HUDEP-2 (cell line): ENCODE data around the gene DDX51.
"Not testable (repeated sequence)": the region's sequence is repeated elsewhere in the genome, so short reads cannot be mapped to it uniquely, and the experiment has no call there.

ENCODE experiments used
- DNase-seq, 76 experiments: peaks; one replicate each; lab custom pipeline; 2025; ENCODE audit not compliant: unreplicated experiment in 76 of 76; lab: John Stamatoyannopoulos, UW

DDX51 gene

DNA sequence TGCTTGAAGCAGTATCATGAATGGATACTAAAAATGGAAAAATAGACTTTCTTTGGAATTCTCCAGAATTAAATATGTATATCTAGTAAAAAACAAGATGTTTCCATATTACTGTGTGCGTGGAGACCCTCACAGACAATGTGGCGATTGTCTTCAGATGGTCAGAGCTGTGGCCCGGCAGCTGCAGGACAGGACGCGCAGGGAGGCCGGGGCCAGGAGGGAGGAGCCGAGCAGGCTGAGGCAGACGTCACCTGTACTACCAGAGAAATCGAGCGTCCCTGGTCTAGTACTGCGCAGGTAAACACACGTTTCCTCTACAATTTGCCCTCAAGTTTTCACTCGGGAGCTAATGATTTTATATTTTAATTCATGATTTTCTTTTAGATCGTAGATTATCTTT lies 22.8 kb downstream of the DDX51 start:
- no peak for DNase-seq

DNA sequence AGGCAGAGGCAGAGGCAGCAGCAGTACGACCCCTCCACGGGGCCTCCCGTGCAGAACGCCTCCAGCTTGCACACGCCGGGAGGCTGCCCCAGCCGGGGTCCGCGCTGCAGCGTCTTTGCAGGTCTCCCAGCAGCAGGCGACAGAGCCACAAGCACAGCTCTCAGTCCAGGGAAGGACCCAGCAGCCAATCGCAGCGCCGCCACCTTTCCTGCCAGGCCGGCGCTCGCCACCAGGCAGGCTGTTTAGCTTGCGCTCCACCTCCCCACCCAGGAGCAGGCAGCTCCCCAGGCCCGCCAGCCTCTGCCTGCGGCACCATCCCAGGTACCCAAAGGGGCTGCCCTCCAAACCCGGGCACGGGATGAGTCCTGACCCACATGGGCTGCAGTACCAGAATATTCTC lies 25.2 kb downstream of the DDX51 start:
- DNase-seq: no peak

DNA sequence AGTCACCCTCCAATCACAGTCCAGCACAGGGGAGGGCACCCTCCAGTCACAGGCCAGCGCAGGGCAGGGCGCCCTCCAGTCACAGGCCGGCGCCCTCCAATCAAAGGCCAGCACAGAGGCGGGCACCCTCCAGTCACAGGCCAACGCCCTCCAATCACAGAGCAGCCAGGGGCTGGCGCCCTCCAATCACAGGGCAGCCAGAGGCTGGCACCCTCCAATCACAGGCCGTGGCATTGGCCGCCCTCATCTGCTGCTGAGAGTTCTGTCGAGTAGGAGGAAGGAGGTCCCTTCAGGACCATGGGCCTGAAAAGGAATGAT lies 26.6 kb downstream of the DDX51 start:
- DNase-seq: no peak

DNA sequence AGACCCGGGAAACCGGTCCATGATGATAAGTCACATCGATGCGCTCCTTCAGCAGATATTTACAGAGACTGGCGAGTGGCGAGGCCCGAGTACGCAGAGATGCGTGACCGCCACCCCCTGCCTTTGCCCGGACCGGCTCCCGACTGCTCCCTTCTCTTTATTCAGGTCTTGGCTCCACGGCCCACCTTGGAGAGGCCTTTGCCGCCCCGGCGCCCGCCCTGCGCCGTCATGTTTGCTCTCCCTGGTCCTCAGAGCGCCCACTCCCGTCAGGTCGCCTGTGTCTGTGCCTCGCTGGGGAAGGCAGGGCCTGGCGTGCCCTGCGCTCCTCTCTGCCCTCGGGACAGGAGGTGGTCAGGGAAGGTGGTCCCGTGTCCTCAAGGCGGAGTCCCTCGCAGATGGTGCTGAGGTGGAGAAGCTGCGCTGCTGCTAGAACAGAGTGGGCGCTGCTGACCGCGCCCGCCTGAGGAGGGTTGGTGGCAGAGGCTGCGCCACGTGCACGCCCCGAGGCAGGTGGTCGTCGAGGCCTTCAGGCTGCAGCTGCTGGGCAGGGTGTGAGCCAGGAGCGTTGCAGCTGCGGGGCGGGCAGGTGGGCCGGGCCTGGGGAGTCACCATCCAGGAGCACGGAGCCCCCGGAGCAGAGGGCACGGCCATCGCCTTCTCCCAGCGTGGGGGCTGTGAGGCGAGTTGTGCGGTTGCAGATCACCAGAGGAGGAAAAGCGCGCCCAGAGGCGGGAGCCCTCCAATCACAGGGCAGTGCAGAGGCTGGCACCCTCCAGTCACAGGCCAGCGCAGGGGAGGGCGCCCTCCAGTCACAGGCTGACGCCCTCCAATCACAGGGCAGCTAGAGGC lies 27.2 kb downstream of the DDX51 start:
- DNase-seq: no peak

DNA sequence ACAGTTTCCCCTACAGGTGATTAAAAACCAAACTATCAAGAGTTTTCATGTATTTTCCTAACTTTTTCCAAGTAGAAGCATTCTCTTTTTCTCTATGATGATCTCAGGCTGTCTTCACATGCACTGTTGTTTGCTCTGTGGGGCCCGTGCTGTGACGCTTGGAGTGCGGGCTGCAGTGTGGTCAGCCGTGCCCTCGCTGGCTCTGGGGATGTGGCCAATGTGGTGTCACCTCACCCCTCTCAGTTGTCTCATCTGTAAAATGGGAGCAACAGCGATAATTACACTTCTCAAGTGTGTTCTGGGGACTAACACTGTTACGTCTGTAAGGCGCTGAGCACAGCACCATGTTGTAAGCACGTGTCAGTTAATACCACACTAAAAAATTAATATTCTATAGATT lies 28.6 kb downstream of the DDX51 start:
- DNase-seq: no peak

DNA sequence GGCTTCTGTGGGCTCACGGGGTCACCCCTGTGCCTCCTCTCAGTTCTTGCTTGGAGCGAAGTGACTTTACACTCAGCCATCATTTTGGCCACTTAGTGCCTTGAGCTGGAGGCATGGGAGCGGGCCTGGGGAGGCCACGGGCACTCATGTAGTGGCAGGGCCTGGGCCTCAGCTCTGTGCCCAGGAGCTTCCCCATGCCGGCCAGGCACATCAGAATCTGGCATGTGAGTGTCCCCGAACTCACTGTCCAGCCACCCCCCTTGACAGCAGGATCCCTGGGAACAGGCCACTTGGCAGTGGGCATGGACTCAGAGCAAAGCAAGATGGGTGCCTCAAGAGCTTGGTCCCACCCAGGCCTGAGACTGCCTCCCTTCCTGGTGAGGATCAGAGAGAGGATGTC lies 29.5 kb downstream of the DDX51 start:
- no peak for DNase-seq

DNA sequence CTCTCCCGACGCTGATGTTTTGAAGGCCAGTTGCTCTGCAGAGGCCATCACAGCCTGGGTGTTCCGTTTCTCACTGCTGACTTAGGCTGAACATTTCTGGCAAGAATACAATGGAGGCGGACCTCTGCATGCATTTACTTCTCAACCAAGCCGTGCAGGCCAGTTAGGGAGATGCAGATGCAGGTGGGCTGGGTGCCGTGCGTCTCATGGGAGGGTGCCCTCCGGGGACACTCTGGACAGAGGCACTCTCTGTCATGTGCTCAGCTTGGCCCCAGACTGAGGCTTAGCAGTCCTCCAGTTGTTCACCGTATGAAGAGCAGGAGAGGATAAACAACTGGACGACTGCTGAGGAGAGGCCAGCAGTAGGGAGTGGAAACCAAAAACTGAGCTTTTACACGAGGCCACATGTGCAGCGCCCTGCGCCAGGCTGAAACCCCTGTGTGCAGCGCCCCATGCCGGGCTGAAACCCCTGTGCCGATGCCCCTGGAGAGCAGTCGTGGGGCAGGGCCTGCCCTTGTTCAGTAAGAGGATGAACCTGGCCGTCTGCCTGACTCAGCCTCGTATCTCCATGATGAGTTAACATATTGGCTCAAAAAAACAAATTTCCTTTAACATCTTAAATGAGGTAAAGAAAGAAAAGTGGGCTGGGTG lies 32.3 kb downstream of the DDX51 start:
- DNase-seq: no peak

DNA sequence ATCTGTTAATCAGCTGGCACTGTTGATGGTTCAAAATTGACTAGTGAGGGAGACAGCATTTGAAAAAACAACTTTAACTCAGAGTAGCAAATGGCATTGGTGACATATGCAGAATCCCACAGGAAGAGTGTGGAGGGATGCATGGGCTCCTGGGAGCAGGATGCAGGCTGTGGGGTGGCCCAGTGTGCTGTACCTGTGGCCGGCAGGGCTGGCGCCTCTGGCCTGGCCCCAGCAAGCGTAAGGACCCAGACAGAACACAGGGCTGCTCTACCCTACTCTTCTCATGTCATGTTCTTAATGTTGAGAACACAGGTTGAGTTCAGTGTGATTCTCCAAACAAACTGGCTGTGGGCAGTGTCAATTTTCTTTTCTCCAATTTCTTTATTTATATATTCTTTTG lies 33.4 kb downstream of the DDX51 start:
- no peak for DNase-seq

DNA sequence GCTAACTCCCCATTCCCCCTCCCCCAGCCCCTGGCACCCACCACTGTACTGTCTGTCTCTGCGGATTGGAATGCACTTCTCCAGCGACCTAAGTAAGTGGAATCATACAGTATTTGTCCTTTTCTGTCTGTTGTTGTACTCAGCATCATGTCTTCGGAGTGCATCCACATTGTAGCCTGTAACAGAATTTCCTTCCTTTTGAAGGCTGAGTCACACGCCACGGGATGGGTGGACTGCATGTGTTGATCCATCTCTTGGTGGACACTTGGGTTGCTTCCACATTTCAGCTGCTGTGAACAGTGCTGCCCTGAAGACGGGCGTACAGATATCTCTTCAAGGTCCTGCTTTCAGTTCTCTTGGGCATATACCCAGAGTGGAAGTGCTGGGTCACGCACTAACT lies 34.4 kb downstream of the DDX51 start:
- DNase-seq: no peak

DNA sequence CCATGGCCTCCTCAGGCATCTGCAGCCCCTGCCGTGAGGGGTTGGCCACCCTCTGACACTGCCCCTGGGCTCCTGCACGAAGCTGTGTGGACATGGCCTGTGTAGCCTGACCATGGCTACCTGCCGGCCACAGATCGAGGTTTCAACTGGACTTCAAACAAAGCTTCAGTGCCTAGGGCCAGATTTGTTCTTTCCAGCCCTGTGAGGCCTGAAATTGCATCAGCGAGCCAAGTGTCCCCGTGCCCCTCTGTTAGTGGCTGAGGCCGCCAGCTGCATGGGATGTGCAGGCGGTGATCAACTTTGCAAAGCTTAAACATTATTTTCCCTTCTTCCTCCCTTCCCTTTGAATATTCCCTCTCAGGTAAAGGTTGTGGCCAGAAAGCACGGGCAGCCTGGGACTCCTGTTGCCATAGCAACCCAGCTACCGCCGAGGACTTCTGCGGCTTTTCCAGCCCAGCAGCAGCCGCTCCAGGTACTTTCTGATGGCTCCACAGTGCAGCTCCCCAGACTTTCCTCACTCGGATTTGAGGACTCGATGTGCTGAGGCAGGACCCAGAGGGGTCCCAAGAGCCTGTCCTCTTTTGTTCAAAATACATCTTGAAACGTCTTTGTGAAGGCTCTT lies 35.8 kb downstream of the DDX51 start:
- DNase-seq: no peak

DNA sequence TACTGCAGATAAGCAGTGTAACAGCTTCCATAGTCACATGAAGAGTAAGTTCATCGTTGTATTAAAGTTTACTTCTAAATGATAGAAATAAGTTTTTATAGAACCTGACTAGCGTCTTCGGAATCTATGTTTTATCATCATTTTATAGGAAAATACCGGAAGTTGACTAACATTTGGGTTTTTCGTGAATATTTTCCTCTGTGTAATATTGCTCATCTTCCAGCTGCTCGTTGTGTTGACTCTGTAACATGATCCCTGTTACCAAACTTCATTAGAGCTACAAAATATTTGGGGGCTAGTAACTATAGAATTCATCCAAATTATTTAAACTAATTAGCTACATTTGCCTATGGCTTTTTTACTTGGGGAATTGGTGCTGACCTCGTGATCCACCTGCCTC lies 37.2 kb downstream of the DDX51 start:
- no peak for DNase-seq

DNA sequence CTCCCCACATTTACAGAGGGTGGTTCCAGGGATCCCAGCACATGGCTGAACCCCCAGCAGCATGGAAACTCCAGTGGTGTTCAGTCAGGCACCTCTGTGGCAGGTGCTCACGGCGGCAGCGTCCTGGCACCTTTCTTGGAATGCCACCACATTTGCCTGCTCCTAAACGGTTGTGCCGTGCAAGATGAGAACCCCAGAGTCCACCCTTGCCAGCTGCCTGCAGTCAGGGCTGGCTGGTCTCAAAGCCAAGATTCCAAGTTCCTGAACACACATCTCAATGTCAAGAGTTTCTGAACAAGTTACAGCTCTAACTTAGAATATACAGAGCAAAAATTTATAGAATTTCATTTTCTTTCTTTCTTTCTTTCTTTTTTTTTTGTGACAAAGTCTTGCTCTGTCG lies 38.7 kb downstream of the DDX51 start:
- no peak for DNase-seq

DNA sequence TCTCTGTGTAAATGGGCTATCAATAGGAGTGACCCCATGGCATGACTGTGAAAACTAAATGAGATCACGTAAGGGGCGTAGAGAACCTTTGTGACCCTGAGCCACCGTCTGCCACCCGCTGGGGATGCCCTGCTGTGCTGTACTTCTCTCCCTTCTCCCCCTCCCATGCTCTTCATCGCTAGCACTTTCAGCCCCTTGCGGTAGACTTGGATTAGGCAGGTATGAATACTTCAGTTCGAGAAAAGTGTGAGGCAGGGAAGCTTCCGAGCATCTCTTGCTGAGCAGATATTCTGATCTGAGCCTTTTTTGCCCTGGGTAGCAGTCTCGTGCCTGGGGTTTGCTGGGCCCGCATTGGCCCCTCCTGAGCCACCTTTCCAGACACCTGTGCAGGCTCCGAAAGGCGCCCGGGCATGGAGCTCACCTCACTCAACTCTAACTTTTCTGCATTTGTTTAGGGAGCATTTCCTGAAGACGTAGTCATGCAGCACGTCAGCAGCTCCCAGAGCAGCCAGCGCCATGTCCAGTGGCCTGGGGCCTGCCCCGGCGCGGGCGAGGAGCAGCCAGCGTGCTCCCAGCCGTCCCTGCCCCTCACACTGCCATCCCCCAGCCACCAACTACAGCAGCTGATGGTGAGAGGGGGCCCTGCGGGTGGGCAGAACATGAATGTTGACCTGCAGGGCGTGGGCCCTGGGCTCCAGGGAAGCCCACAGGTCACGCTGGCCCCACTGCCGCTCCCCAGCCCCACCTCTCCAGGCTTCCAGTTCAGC lies 40.4 kb downstream of the DDX51 start:
- DNase-seq: no peak

DNA sequence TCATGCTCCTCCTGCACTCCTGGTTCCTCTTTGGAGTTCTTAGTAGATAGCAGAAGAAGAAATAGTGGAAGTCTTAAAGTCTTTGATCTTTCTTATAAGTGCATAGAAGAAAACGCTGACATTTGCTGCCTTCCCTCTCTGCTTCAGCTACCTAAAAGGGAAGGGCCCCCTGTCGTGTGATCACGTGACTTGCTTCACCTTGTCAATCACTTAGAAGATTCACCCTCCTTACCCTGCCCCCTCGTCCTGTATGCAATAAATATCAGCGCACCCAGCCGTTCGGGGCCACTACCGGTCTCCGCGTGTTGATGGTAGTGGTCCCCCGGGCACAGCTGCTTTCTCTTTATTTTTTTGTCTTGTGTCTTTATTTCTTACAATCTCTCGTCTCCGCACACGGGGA lies 41.0 kb downstream of the DDX51 start:
- not testable (repeated sequence) for DNase-seq

DNA sequence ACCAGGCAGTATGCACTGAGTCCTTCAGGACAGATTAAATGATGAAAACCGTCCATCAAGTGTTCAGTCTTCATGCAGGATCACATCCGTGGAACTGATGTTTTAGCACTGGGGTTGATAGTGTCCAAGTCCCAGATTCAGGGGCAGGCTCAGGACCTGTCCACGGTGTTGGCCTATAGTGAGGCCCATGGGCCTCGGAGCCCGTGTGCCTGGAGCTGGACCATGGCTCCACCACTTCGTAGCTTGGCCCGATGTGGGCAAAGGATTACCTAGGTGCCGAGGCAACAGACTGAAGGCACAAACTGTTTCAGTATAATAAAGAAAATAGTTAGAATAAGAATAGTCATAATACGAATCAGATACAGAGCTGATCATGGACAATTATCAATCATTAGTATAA lies 41.8 kb downstream of the DDX51 start:
- no peak for DNase-seq

DNA sequence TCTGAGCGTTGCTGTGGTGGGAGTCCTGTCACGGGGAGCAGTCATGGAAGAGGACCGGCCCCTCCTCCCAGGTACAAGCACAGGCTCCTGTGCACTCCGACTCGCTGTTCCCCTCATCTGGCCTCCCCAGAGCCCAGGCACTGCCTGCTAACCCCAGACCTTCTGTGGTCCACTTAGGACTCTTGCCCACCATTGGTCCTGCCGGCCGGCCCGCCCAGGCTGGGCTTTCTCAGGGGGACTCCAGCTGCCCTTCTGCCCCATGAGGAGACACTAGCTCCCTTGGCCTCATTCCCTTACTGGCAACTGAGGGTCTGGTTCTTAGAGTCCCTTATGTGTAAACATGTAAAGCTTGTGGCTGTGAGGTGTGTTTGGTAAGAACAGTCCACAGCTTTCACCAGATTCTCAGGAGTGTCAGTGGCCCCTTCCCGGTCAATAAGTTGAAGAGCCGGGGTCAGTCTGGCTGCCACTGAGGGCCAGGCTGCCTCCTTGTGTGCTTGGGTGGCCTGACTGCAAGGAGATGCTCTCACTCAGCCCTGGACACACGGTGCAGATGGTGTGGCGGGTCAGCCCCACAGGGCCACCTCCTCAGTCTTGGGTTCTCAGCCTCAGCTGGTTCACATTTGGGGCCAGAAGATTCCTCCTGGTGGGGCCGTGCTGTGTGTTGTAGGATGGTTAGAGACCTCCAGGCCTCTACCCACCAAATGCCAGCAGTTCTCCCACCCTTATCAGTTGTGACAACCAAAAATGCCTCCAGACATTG lies 43.6 kb downstream of the DDX51 start:
- no peak for DNase-seq

DNA sequence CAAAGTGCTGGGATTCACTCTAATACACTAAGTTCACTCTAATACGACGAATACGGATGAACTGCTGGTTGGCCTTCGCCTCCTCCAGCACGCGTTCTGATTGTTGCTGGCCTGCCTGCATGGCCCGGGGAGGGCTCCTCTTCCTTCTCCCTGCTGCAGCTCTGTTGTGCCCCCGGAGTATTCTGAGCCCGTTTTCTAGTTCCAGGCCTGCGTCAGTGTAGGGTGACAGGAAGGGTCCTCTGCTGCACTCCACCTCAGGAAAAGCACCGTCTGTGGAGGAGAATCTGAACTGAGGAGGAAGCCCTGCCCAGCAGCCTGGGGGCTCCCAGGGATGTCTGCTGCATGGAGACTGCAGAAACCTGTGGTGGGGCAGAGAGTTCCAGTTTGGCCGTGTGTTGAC lies 44.4 kb downstream of the DDX51 start:
- DNase-seq: no peak

DNA sequence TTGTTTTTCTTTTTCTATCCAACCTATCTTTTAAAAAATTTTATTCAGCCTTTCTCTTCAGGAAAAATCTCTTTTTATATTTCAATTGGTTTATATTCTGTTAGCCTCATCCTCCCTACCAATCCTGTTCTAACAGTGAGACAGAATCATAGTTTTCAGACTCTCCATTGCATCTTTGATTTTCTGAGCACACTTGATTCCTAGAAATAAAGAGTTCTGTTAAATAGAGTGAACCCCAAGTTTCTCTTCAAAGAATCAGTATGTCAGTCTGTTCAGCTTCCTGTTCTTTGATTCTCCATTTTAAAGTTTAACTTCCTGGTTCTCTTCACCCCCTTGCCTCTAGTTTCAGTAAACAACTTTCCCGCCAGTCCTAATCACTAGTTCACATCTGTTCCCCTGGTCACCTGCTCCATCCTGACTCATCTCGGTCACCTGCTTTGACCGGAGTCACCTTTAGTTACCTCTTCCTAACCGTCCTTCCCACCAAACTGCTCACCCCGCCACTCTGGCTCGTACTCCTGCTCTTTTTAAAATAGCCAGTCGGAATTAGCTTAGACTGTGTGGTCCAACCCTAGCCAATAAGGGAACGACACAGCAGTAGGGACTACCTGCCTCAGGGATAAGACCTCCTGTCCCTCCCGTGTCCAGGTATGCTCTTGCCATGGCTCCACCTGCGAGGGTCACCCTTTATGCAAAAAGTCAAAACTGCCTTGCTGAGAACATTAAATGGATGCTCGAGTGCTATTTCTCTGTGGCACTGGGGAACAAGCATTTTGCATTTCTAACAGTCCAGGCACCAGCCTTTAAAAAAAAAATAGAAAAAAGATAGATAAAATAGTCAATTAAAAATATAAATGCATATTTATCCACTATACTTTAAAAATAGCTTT lies 48.4 kb downstream of the DDX51 start:
- no peak for DNase-seq

DNA sequence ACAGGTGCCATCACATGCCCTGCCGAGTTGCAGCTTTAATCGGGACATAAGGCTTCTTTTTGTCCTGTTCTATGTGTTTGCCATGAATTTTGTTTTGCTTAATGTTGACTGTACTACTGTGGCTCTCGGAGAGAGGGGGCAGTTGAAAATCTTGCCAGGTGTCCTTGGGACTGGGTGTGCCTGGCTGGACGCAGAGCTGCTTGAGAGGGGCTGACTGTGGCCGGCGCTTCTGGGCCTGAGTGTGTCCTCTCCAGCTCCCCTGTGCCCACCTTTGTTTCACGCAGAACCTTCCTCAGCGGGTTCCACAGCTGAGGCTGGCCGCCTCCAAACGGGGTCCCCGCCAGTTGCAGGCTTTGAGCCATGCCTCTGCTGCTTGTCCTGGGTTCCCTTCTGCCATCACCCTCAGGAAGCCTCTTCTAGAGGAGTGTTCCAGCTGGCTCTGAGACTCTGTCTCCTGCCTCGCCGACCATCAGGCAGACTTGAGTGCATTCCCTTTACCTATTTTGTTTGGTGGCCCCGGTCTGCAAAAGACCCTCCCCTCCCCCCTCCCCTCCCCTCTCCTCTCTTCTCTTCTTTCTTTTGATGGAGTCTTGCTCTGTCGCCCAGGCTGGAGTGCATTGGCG lies 49.7 kb downstream of the DDX51 start:
- no peak for DNase-seq
